ENCODE data around the gene RAP1GAP2.

- no peak for TF ChIP-seq EZH2phosphoT487 (IDR thresholded peaks at IDR 0.05; ENCODE audit: insufficient read depth, low read depth)
- TF ChIP-seq EZH2 (IDR thresholded peaks at IDR 0.05; ENCODE audit: insufficient read depth, poor library complexity, severe bottlenecking), result no peak
Observed at GRCh38 chr17:2947996-2948550, 151.8 kb downstream of the RAP1GAP2 start.
